Activated naive CD4-positive, alpha-beta T cell (primary cell): ENCODE measurements around the gene FBP1.

Source experiments
- DNase-seq, 4 experiments: peaks; one replicate each; lab custom pipeline; 2025; lab: John Stamatoyannopoulos, UW

FBP1 gene

DNA sequence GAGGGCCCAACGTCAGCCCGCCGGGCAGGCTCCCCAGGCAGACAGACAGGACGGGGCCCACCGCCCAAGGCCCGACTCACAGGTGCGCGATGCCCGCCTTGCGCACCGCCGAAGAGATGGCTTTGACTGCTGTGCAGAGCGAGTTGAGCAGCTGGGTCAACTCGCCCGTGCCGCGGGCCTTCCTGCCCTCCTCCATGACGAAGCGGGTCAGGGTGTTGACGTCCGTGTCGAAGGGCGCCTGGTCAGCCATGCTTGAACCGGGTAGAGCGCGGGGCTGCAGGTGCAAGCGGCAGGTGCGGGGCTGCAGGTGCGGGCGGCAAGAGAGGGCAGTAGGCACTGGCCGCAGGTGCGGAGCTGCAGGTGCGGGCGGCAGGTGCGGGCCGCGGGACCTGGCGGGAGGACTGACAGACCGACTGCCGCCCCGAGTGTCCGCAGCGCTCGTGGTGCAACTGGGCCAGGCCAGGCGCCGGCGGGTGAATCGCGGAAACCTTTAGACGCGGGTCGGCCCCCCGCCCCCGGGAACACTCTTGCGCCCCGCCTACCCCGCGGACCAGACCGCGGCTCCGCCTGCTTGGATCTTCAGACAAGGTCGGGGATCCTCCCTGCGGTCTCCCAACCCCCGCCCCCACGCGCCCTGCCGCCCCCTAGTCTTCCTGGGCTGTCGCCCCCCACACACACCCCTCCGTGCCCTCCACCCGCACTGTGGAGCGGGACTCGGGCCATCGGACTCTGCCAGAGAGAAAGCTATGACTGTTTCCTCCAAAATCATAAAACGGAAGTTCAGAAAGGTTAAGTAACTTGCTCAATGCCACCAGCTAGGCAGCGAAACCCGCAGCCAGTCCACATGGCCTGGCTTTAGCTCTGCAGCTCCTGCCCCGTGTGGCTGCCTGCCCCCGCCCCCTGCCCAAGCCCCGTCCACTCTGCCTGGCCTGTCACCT lies at the start of gene FBP1:
Gene FBP1, minus strand, starts transcription at position 458 of the 938 bp plus-strand sequence. Its CDS starts 208 bp downstream, at position 250.
- peak in 1 of 4 experiments; percentile 32 for DNase-seq

- DNase-seq: no peak
Measured at GRCh38 chr9:94687451-94687850, 48.1 kb upstream of the FBP1 start.

- no peak for DNase-seq
Measured at GRCh38 chr9:94685359-94685758, 46.0 kb upstream of the FBP1 start.

GRCh38 chr9:94681508-94681907 lies 42.2 kb upstream of the FBP1 start:
- peak; percentile 4 to 33 (median 6) for DNase-seq

GRCh38 chr9:94680621-94681020 lies 41.3 kb upstream of the FBP1 start:
- DNase-seq: no peak

GRCh38 chr9:94680020-94680419 lies 40.7 kb upstream of the FBP1 start:
- no peak for DNase-seq

DNA sequence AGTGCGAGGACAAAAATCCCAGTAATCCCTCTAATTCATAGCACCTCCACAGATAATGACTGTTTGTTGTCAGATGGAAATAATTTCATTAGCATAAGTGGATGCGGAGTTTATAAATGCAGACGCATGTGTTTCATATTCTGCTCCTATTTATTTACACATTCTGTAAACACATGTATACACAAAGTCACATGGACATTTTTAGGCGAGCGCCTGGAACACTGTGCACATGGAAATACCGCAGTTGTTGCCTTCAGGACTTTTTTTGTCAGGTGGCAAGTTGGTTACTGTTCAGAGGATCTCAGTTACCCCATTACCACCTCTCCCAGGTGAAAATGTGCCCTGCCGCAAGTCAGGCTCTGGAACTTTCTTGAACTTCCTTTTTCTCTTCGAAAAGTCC lies 40.3 kb upstream of the FBP1 start:
- no peak for DNase-seq

DNA sequence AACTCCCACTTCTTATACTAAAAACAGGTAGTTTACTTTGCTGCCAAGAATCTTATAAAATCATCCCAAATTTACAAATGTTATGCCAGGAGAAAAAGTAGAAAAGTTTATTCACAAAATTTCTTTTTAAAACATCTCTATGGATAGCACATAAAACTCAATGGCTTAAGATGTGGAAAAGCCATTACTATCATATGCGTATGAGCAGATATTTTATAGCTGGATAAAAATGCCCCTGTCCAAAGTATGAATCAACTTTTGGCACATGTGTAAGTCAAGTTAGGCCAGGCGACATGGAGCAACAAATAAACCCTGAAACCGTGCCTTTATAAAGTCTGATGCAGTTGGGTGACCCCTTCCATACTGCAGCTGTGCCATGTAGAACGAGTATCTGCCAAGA lies 38.6 kb upstream of the FBP1 start:
- no peak for DNase-seq

DNA sequence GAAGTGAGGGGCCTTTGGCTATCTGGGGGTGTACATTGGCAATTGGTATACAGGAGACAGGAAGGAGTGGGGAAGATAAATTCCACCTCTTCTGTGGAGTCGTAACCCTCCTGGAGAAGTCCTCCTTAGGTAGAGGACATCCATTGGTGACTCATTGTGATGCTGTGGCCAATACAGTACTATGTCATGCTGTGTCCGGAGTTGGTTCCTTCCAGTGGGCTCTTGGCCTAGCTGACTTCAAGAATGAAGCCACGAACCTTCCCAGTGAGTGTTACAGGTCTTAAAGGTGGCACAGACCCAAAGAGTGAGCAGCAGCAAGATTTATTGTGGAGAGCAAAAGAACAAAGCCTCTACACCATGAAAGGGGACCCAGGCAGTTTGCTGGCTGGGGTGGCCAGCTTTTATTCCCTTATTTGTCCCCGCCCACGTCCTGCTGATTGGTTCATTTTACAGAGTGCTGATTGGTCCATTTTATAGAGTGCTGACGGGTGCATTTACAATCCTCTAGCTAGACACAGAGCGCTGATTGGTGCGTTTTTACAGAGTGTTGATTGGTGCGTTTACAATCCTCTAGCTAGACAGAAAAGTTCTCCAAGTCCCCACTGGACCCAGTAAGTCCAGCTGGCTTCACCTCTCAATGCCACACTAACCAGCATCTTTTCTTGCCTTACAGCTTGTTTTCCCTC lies 37.3 kb upstream of the FBP1 start:
- no peak for DNase-seq

GRCh38 chr9:94675008-94675881 lies 35.9 kb upstream of the FBP1 start:
- DNase-seq: no peak

DNA sequence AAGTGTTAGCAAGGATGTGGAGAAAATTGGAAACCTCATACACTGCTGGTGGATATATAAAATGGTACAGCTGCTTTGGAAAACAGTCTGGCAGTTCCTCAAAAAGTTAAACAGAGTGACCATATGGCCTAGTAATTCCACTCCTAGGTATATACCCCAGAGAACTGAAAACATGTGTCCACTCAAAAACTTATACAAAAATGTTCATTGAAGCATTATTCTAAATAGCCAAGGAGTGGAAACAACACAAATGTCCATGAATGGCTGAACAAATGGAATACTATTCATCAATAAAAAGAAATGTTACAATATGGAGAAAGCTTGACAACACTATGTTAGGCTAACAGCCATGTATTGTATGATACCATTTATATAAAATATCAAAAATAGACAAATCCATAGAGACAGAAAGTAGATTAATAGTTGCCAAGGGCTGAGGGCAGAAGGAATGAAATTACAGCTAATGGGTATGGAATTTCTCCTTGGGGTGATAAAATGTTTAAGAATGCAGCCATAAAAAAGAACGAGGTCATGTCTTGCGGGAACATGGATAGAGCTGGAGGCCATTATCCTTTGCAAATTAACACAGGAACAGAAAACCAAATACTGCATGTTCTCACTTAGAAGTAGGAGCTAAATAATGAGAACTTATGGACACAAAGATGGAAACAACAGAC lies 33.6 kb upstream of the FBP1 start:
- DNase-seq: no peak

GRCh38 chr9:94668928-94669729 lies 29.8 kb upstream of the FBP1 start:
- DNase-seq: peak in 2 of 4 experiments; percentile 28 to 32

DNA sequence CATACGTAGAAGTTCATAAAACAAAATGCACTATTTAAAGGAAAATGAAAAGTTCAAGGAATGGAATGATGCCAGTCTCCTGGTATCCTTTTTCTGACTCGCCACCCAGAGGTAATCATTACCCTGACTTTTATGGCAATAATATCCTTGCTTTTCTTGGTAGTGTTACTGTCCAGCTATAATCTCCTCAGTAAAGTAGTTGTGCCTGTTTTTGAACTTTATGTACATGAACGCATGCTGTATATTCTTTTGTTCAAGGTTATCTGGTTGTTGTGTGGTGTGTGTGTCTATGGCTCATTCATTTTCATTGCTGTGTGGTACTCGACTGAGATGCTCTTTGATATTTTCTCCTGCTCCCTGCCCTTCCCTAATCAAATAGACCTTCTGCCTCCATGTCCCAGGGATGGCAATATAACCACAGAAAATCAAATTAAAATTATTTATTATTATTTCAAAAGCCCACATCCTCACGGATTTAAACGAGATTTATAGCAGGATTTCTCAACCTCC lies 29.2 kb upstream of the FBP1 start:
- no peak for DNase-seq

- DNase-seq: no peak
Measured at GRCh38 chr9:94666364-94667099, 27.2 kb upstream of the FBP1 start.

DNA sequence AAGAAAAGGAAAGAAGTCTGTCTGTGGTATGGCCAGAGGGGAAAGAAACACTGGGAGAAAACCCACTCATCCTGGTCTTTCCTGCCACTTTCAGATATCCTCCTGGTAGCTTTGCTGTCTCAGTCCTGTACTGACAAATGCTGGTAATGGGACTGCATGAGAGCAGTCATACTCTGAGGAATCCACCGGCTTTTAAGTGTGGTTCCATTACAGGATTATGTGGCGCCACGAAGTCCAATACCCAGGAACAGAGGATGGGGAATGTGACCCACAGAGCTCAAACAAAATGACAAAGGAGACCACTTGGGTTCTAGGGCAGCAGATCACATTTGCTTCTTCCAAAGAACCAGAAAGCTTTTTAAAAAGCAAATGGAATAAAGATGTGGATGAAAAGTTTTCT lies 26.3 kb upstream of the FBP1 start:
- DNase-seq: no peak

- no peak for DNase-seq
Measured at GRCh38 chr9:94664801-94665200, 25.5 kb upstream of the FBP1 start.

- DNase-seq: no peak
Measured at GRCh38 chr9:94663640-94664039, 24.3 kb upstream of the FBP1 start.

- no peak for DNase-seq
Measured at GRCh38 chr9:94663140-94663539, 23.8 kb upstream of the FBP1 start.

GRCh38 chr9:94657021-94657725 lies 17.9 kb upstream of the FBP1 start:
- no peak for DNase-seq
